Stimulated activated naive CD8-positive, alpha-beta T cell treated with anti-CD3 and anti-CD28 coated beads, Interleukin-15, amount 100 ng/mL, for 72 hours (primary cell): ENCODE results near the gene ATG7.
"Not testable (repeated sequence)": the region's sequence is repeated elsewhere in the genome, so short reads cannot be mapped to it uniquely, and the experiment has no call there.

Experiments used
- ATAC-seq: fragments of 150-1000 bp; cut with Tn5 transposase; 2 replicates; pipeline ENCODE4 v1.10.0; 2021; ENCODE audit warnings: mild to moderate bottlenecking, moderate library complexity
- DNase-seq, 2 donors: peaks; one replicate each; pipeline ENCODE4 v3.0.0; 2021 to 2022
- H3K27ac Mint-ChIP-seq, 2 donors: one replicate each; pipeline ENCODE4 v1.8.0; 2022; ENCODE audit warnings: mild to moderate bottlenecking in 2 of 2, mixed read lengths in 2 of 2, moderate library complexity in 2 of 2
- H3K27me3 Mint-ChIP-seq: one replicate; pipeline ENCODE4 v1.8.0; 2022; ENCODE audit warnings: mixed read lengths
- H3K4me1 Mint-ChIP-seq: one replicate; pipeline ENCODE4 v1.8.0; 2022; ENCODE audit warnings: mild to moderate bottlenecking, mixed read lengths
- H3K4me3 Mint-ChIP-seq, 2 donors: one replicate each; pipeline ENCODE4 v1.8.0; 2022; ENCODE audit warnings: mild to moderate bottlenecking in 2 of 2, mixed read lengths in 2 of 2, moderate library complexity in 1 of 2
- H3K9me3 Mint-ChIP-seq, 2 donors: one replicate each; pipeline ENCODE4 v1.8.0; 2022; ENCODE audit warnings: mixed read lengths in 2 of 2

The ATG7 gene

GRCh38 chr3:11570251-11570650, 298.1 kb downstream of the ATG7 start:
- no peak for ATAC-seq
- Mint-ChIP-seq H3K27me3 (no peaks in the 10 kb centered on the region), H3K4me1 (peaks cover 35% of the 10 kb centered on the region), H3K9me3 (no peaks in the 10 kb centered on the region), H3K27ac (peak overlapping the region; percentile 39 to 53), H3K4me3 (no peak overlapping the region)
- no peak for DNase-seq

DNA sequence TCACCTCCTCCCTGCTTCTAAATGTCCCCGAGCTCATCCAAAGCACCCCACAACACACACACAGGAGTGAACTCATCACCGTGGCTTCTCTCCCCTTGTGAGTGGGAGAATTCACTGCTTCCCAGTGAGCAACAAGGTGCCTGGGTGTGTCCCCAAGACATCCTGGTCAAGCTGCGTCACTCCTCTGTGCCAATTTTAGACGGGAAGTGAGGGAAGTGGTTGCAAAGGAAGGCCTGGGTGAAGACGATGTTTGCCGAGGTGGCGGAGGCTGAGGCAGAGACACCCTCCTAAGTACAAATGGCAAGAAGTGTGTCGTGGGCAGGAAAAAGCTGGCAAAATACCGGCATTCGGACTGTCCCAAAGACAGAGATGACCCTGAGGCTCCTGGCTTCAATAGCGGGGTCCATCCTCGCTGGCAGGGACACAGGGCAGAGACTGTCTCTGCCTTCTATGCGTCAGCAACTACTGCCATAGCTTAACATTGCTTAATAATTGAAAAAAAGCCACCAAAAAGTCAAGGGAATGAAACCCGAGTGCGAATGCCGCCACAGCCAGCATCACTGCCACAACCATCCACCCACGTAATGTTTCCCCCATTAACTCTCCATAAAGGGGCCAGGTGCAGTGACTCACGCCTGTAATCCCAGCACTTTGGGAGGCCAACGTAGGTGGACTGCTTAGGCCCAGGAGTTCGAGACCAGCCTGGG, 298.7 kb downstream of the ATG7 start:
- peak overlapping the region in 1 of 2 donors; percentile 65 for H3K27ac Mint-ChIP-seq
- ATAC-seq (no peak), DNase-seq (no peak)
- no peaks in the 10 kb centered on the region for H3K27me3 Mint-ChIP-seq
- no peaks in the 10 kb centered on the region for H3K9me3 Mint-ChIP-seq
- H3K4me1 Mint-ChIP-seq: peaks cover 35% of the 10 kb centered on the region
- no peak overlapping the region for H3K4me3 Mint-ChIP-seq

- ATAC-seq, H3K4me3 Mint-ChIP-seq, H3K27me3 Mint-ChIP-seq, H3K9me3 Mint-ChIP-seq, DNase-seq: not testable (repeated sequence)
- peaks cover 34% of the 10 kb centered on the region for H3K4me1 Mint-ChIP-seq
- peak overlapping the region in 1 of 2 donors; percentile 68 for H3K27ac Mint-ChIP-seq
These were observed 300.5 kb downstream of the ATG7 start for GRCh38 chr3:11572660-11573059.

GRCh38 chr3:11574981-11575669, 302.9 kb downstream of the ATG7 start:
- Mint-ChIP-seq H3K27me3 (no peaks in the 10 kb centered on the region), H3K9me3 (no peaks in the 10 kb centered on the region), H3K4me1 (peaks cover 21% of the 10 kb centered on the region), H3K4me3 (no peak overlapping the region), H3K27ac (no peak overlapping the region)
- DNase-seq (no peak), ATAC-seq (no peak)

- DNase-seq (no peak), ATAC-seq (no peak)
- H3K4me1 Mint-ChIP-seq: peaks cover 18% of the 10 kb centered on the region
- H3K9me3 Mint-ChIP-seq: no peaks in the 10 kb centered on the region
- no peak overlapping the region for H3K4me3 Mint-ChIP-seq
- peak overlapping the region in 1 of 2 donors; percentile 19 for H3K27ac Mint-ChIP-seq
- no peaks in the 10 kb centered on the region for H3K27me3 Mint-ChIP-seq
These were observed 303.5 kb downstream of the ATG7 start for GRCh38 chr3:11575677-11576076.

- Mint-ChIP-seq H3K27me3 (no peaks in the 10 kb centered on the region), H3K27ac (no peak overlapping the region), H3K4me1 (peaks cover 21% of the 10 kb centered on the region), H3K4me3 (no peak overlapping the region), H3K9me3 (no peaks in the 10 kb centered on the region)
- no peak for DNase-seq
- ATAC-seq: no peak
These were observed 304.3 kb downstream of the ATG7 start for GRCh38 chr3:11576453-11576852.

GRCh38 chr3:11578169-11578568, 306.0 kb downstream of the ATG7 start:
- DNase-seq (no peak), ATAC-seq (no peak)
- H3K4me1 Mint-ChIP-seq: peaks cover 32% of the 10 kb centered on the region
- no peaks in the 10 kb centered on the region for H3K27me3 Mint-ChIP-seq
- H3K4me3 Mint-ChIP-seq: no peak overlapping the region
- no peaks in the 10 kb centered on the region for H3K9me3 Mint-ChIP-seq
- peak overlapping the region in 1 of 2 donors; percentile 91 for H3K27ac Mint-ChIP-seq

GRCh38 chr3:11580645-11581044, 308.4 kb downstream of the ATG7 start:
- Mint-ChIP-seq H3K27me3 (no peaks in the 10 kb centered on the region), H3K9me3 (no peaks in the 10 kb centered on the region), H3K27ac (no peak overlapping the region), H3K4me3 (no peak overlapping the region), H3K4me1 (peaks cover 57% of the 10 kb centered on the region)
- ATAC-seq: no peak
- DNase-seq: no peak

GRCh38 chr3:11581237-11582190, 309.3 kb downstream of the ATG7 start:
- DNase-seq (no peak), ATAC-seq (no peak)
- Mint-ChIP-seq H3K4me1 (peaks cover 64% of the 10 kb centered on the region), H3K9me3 (no peaks in the 10 kb centered on the region), H3K4me3 (peak overlapping the region; percentile 74 to 82), H3K27ac (peak overlapping the region in 1 of 2 donors; percentile 55), H3K27me3 (no peaks in the 10 kb centered on the region)

DNA sequence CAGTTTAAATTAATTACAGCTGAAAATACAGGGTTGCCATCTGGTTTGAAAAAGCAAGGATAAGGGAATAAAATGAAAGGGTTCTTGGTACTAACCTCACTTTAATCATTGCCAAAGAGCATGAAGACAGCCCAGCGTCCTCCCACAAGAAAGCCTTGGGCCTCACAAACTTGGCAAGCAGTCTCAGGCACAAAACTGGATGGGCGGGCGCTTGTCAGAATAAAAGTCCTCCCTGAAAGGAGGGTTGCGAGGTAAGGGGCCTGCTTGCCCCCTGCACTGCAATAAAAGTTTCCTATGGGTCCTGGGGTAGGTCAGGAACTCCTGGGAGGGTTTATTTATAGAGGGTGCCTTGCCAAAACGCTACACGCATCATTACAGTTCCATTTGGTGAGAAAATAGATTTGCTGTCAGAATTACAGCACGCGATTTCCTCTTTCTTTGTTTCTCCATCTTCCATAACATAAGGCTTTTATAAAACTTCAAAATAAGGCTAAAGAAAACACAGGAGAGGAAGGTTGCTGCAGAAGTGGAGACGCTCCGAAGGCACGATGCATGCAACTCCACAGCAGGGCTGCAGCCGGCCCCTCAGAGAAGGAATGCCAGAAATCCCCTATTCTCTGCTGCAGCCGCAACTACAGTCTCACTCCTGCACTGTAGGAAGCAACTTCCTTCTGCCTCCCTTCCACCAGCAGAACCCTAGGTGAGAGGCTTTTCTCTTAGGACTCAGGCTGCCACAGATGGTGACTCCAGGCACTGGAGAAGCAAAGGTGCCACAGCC, 310.2 kb downstream of the ATG7 start:
- Mint-ChIP-seq H3K27me3 (no peaks in the 10 kb centered on the region), H3K27ac (peak overlapping the region; percentile 50 to 56), H3K9me3 (no peaks in the 10 kb centered on the region), H3K4me1 (peaks cover 69% of the 10 kb centered on the region), H3K4me3 (peak overlapping the region; percentile 74 to 82)
- DNase-seq (no peak), ATAC-seq (peak; percentile 64)

GRCh38 chr3:11583235-11583634, 311.0 kb downstream of the ATG7 start:
- ATAC-seq (no peak), DNase-seq (no peak)
- H3K4me3 Mint-ChIP-seq: no peak overlapping the region
- no peak overlapping the region for H3K27ac Mint-ChIP-seq
- no peaks in the 10 kb centered on the region for H3K9me3 Mint-ChIP-seq
- H3K27me3 Mint-ChIP-seq: no peaks in the 10 kb centered on the region
- H3K4me1 Mint-ChIP-seq: peaks cover 78% of the 10 kb centered on the region

DNA sequence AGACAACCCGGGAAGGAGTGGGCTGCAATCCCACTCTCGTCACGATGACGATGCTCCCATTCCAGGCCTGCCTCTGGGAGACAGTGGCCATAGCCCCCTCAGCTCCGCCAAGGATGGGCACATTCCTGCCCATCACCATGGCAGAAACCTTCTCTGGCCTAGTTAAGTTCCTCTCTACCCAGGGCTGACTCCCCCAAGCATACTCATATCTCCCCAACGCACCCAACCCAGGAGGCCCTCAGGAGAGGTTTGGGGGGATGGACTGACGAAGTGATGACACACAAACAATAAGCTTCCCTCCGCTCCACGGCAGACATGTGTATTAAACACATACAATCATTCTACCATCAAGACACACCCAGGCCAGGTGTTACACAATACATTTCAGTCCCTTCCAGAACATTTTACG, 311.4 kb downstream of the ATG7 start:
- DNase-seq: no peak
- no peak for ATAC-seq
- Mint-ChIP-seq H3K27me3 (no peaks in the 10 kb centered on the region), H3K4me3 (no peak overlapping the region), H3K27ac (no peak overlapping the region), H3K9me3 (no peaks in the 10 kb centered on the region), H3K4me1 (peaks cover 82% of the 10 kb centered on the region)

- peaks cover 87% of the 10 kb centered on the region for H3K4me1 Mint-ChIP-seq
These were observed 312.4 kb downstream of the ATG7 start for GRCh38 chr3:11584570-11584969.

DNA sequence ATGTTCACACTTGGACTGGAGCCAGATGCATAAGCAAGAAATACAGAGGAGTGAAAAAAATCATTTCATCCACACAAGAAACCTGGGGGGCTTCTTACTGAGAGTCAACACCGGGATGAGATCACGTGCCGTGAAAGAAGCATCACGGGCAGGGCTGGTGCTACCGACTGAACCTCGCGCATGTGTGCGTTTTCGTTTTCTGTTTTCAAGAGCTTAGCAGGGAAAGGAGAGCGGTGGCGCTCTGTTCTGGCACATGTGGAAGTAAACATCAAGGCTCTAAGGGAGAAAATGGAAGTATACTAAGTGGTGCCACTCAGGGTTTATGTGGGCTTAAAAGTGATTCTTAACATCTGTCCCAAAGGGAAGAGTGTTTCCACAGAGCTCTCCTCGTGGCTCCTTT, 315.6 kb downstream of the ATG7 start:
- no peak overlapping the region for H3K4me3 Mint-ChIP-seq
- H3K27ac Mint-ChIP-seq: peak overlapping the region in 1 of 2 donors; percentile 55
- H3K4me1 Mint-ChIP-seq: peaks cover 80% of the 10 kb centered on the region
- DNase-seq (no peak), ATAC-seq (no peak)
- H3K27me3 Mint-ChIP-seq: no peaks in the 10 kb centered on the region
- no peaks in the 10 kb centered on the region for H3K9me3 Mint-ChIP-seq

More at GRCh38 chr3:11584570-11584969, 312.4 kb downstream of the ATG7 start:
- Mint-ChIP-seq H3K27me3 (no peaks in the 10 kb centered on the region), H3K27ac (no peak overlapping the region), H3K4me3 (no peak overlapping the region), H3K9me3 (no peaks in the 10 kb centered on the region)
- no peak for ATAC-seq
- DNase-seq: no peak

GRCh38 chr3:11588338-11588737, 316.1 kb downstream of the ATG7 start:
- DNase-seq (no peak), ATAC-seq (no peak)
- H3K27ac Mint-ChIP-seq: peak overlapping the region in 1 of 2 donors; percentile 92
- no peaks in the 10 kb centered on the region for H3K27me3 Mint-ChIP-seq
- H3K9me3 Mint-ChIP-seq: no peaks in the 10 kb centered on the region
- H3K4me1 Mint-ChIP-seq: peaks cover 80% of the 10 kb centered on the region
- H3K4me3 Mint-ChIP-seq: no peak overlapping the region
